OCI-LY3 (cell line): ENCODE results near the gene PDCD11.

Experiments
- CTCF ChIP-seq: fragments of 200-600, 300-600 bp; sonication (generic); IDR thresholded peaks from 2 replicates; pipeline ENCODE4 v1.5.1; 2014; ENCODE audit warnings: antibody characterized with exemption, low read length, low read depth
- EZH2phosphoT487 ChIP-seq: fragments of 200-600 bp; shearing (Covaris generic); IDR thresholded peaks from 2 replicates; pipeline ENCODE4 v1.6.1; 2018; ENCODE audit warnings: antibody characterized with exemption, mixed run types, low read depth

- TF ChIP-seq CTCF (no peak), EZH2phosphoT487 (no peak)
Measured at GRCh38 chr10:103433858-103434257, 37.4 kb downstream of the PDCD11 start.
